OCI-LY3 (cell line): ENCODE results near the gene CEACAM1.
"Not testable (repeated sequence)": the region's sequence is repeated elsewhere in the genome, so short reads cannot be mapped to it uniquely, and the experiment has no call there.

ENCODE experiments used
- H2AFZ ChIP-seq: fragments of 200-600, 300-600 bp; shearing (Covaris generic); 2 replicates; pipeline ENCODE4 v1.6.0; 2014; ENCODE audit warnings: antibody characterized with exemption, low read depth, low read length
- H3K27ac ChIP-seq: fragments of 200-600, 300-600 bp; sonication (generic); 2 replicates; pipeline ENCODE4 v1.5.1; 2014; ENCODE audit warnings: mild to moderate bottlenecking, low read length, moderate library complexity, mixed read lengths
- H3K27me3 ChIP-seq: fragments of 200-600, 300-600 bp; sonication (generic); 2 replicates; pipeline ENCODE4 v1.6.1; 2014; ENCODE audit warnings: low read depth, low read length, mixed read lengths
- H3K36me3 ChIP-seq: fragments of 200-600, 300-600 bp; sonication (generic); replicated peaks from 2 replicates; pipeline ENCODE3; 2014; ENCODE audit warnings: low read depth, low read length, mixed read lengths
- H3K4me1 ChIP-seq: fragments of 300-600, 200-600 bp; sonication (generic); 2 replicates; pipeline ENCODE4 v1.6.1; 2014; ENCODE audit warnings: low read length, mixed read lengths
- H3K4me2 ChIP-seq: fragments of 200-600, 300-600 bp; sonication (generic); 2 replicates; pipeline ENCODE4 v1.6.1; 2014; ENCODE audit warnings: low read length, mixed read lengths
- H3K4me3 ChIP-seq: fragments of 300-600, 200-600 bp; sonication (generic); 2 replicates; pipeline ENCODE4 v1.5.1; 2014; ENCODE audit warnings: antibody characterized with exemption, mild to moderate bottlenecking, low read length, moderate library complexity
- H3K79me2 ChIP-seq: fragments of 300-600, 200-600 bp; shearing (Covaris generic); 2 replicates; pipeline ENCODE4 v1.6.1; 2014; ENCODE audit warnings: mild to moderate bottlenecking, low read length, mixed read lengths
- H3K9ac ChIP-seq: fragments of 300-600, 200-600 bp; shearing (Covaris generic); 2 replicates; pipeline ENCODE4 v1.6.0; 2014; ENCODE audit warnings: mild to moderate bottlenecking, low read length, moderate library complexity
- H3K9me3 ChIP-seq: fragments of 200-600, 300-600 bp; shearing (Covaris generic); 2 replicates; pipeline ENCODE4 v1.6.1; 2014; ENCODE audit warnings: low read length, mixed read lengths; ENCODE audit not compliant: insufficient read depth
- H4K20me1 ChIP-seq: fragments of 200-600, 300-600 bp; sonication (generic); 2 replicates; pipeline ENCODE4 v1.6.1; 2016; ENCODE audit warnings: low read length, mixed read lengths; ENCODE audit not compliant: insufficient read depth
- EZH2phosphoT487 ChIP-seq: fragments of 200-600 bp; shearing (Covaris generic); IDR thresholded peaks from 2 replicates; pipeline ENCODE4 v1.6.1; 2018; ENCODE audit warnings: antibody characterized with exemption, mixed run types, low read depth
- TF ChIP-seq, protein P1 (sequence below): fragments of 200-600, 300-600 bp; sonication (generic); IDR thresholded peaks from 2 replicates; pipeline ENCODE4 v1.5.1; 2014; ENCODE audit warnings: antibody characterized with exemption, low read length, low read depth

CEACAM1 gene

DNA sequence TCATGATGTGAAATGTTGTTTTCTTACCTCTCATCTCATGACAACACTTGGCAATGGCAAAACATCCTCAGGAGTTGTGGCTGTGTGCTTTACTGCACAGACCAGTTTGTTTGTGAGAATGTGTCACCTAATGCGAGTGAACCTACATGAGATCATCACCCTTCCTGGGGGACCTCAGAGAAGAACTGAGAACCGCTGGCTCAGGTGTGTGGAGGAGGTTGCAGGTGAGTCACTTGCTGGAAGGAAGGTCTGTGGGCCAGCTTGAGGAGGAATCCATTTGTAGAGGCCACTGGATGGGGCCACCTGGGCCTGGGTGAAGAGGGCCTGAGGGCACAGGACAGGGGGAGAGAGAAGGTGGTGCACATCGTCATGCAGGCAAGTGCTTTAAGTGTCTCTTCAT is 3.0 kb upstream of the CEACAM1 start:
- H3K4me3 ChIP-seq: no peak overlapping the region
- peaks cover 25% of the 10 kb centered on the region for H3K4me1 ChIP-seq
- H3K27ac ChIP-seq: no peak overlapping the region
- no peaks in the 10 kb centered on the region for H3K79me2 ChIP-seq
- no peak overlapping the region for H3K4me2 ChIP-seq
- TF ChIP-seq EZH2phosphoT487: no peak
- TF ChIP-seq, protein P1, sequence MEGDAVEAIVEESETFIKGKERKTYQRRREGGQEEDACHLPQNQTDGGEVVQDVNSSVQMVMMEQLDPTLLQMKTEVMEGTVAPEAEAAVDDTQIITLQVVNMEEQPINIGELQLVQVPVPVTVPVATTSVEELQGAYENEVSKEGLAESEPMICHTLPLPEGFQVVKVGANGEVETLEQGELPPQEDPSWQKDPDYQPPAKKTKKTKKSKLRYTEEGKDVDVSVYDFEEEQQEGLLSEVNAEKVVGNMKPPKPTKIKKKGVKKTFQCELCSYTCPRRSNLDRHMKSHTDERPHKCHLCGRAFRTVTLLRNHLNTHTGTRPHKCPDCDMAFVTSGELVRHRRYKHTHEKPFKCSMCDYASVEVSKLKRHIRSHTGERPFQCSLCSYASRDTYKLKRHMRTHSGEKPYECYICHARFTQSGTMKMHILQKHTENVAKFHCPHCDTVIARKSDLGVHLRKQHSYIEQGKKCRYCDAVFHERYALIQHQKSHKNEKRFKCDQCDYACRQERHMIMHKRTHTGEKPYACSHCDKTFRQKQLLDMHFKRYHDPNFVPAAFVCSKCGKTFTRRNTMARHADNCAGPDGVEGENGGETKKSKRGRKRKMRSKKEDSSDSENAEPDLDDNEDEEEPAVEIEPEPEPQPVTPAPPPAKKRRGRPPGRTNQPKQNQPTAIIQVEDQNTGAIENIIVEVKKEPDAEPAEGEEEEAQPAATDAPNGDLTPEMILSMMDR: no peak
- no peaks in the 10 kb centered on the region for H4K20me1 ChIP-seq
- H3K27me3 ChIP-seq: peaks cover 29% of the 10 kb centered on the region
- no peaks in the 10 kb centered on the region for H3K9me3 ChIP-seq
- no peaks in the 10 kb centered on the region for H3K36me3 ChIP-seq
- H2AFZ ChIP-seq: no peak overlapping the region
- no peak overlapping the region for H3K9ac ChIP-seq

GRCh38 chr19:42529248-42529764 is 1.0 kb upstream of the CEACAM1 start:
- Histone ChIP-seq H3K27me3 (peaks cover 12% of the 10 kb centered on the region), H3K9me3 (no peaks in the 10 kb centered on the region), H3K9ac (peak overlapping the region; percentile 46; the same call in 1 of the 2 replicates), H4K20me1 (no peaks in the 10 kb centered on the region), H3K27ac (no peak overlapping the region), H3K4me3 (peak overlapping the region; percentile 49; the same call in 1 of the 2 replicates), H3K36me3 (no peaks in the 10 kb centered on the region), H2AFZ (0 out of 2 replicates have a peak overlapping the region, but pooled peaks have one; percentile 19), H3K4me1 (peaks cover 26% of the 10 kb centered on the region), H3K4me2 (peak overlapping the region; percentile 74), H3K79me2 (no peaks in the 10 kb centered on the region)
- TF ChIP-seq, protein P1: peak; percentile 98
- no peak for TF ChIP-seq EZH2phosphoT487

DNA sequence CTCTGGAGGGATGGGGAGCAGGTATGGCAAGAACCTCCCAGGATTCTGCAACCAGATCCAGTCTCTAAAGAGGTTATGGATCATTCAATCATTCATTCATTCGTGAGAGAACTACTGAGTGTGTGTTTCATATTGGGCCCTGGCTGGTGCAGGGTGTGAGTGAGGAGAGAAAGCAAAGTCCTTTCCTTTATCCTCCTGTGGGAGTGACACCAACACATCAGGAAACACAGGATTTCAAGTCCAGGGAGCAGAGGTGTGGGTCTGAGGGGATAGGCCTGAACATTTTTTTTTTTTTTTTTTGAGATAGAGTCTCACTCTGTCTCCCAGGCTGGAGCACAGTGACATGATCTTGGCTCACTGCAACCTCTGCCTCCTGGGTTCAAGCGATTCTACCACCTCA is 3.3 kb downstream of the CEACAM1 start:
- Histone ChIP-seq H3K4me1 (peaks cover 49% of the 10 kb centered on the region), H3K4me2 (no peak overlapping the region), H3K36me3 (no peaks in the 10 kb centered on the region), H3K9ac (no peak overlapping the region), H3K4me3 (no peak overlapping the region), H4K20me1 (no peaks in the 10 kb centered on the region), H2AFZ (no peak overlapping the region), H3K27ac (no peak overlapping the region), H3K9me3 (no peaks in the 10 kb centered on the region), H3K27me3 (no peaks in the 10 kb centered on the region), H3K79me2 (no peaks in the 10 kb centered on the region)
- no peak for TF ChIP-seq EZH2phosphoT487
- TF ChIP-seq, protein P1: no peak

DNA sequence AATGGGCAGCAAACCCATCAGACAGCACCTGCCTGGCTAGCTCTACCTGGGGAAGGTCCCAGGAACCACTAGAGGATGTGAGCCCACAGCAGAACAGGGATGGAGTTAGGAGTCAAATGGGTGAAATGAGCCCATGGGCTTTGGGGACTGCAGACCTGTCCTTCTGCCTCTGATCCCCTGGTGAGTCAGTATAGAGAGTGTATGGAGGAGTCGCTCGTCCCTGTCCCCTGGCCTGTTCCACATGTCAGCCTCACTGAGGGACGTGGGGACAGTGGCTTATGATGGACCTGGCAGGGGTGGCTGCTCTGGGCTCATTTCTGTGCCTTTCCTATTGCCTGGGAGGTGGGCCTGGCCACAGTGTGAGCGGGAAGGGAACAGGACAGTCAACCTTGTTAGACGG is 4.0 kb downstream of the CEACAM1 start:
- no peak overlapping the region for H3K9ac ChIP-seq
- H3K4me1 ChIP-seq: peaks cover 44% of the 10 kb centered on the region
- H3K36me3 ChIP-seq: no peaks in the 10 kb centered on the region
- TF ChIP-seq, protein P1: no peak
- TF ChIP-seq EZH2phosphoT487: no peak
- no peaks in the 10 kb centered on the region for H3K79me2 ChIP-seq
- H3K27me3 ChIP-seq: no peaks in the 10 kb centered on the region
- H2AFZ ChIP-seq: no peak overlapping the region
- H3K27ac ChIP-seq: no peak overlapping the region
- peak overlapping the region; percentile 20 for H3K4me2 ChIP-seq
- H3K4me3 ChIP-seq: no peak overlapping the region
- H4K20me1 ChIP-seq: no peaks in the 10 kb centered on the region
- H3K9me3 ChIP-seq: no peaks in the 10 kb centered on the region

- not testable (repeated sequence) for H3K27ac ChIP-seq, H3K36me3 ChIP-seq, H4K20me1 ChIP-seq, H3K9ac ChIP-seq, H2AFZ ChIP-seq, H3K4me2 ChIP-seq, H3K79me2 ChIP-seq, H3K4me3 ChIP-seq, H3K9me3 ChIP-seq, H3K27me3 ChIP-seq
- H3K4me1 ChIP-seq: peaks cover 28% of the 10 kb centered on the region
Observed at GRCh38 chr19:42522262-42522661, 6.0 kb downstream of the CEACAM1 start.
